Measurements from ENCODE around the gene WWOX. TPM values are rescaled to one million over a fixed set of nuclear protein-coding genes. Genes with fewer than 3 reads are reported as not detected.

The WWOX gene
- total RNA-seq, 1 donor from 2014 or later, result 7.3 TPM

- Histone ChIP-seq H3K9ac (ENCODE audit: low read length) (no peak overlapping the region), H3K4me3 (ENCODE audit: insufficient read depth, low read depth, low read length) (no peak overlapping the region), H3K4me2 (ENCODE audit: low read length) (no peak overlapping the region), H2AFZ (ENCODE audit: low read depth, low read length) (no peak overlapping the region), H3K36me3 (ENCODE audit: insufficient read depth, low read length) (no peaks in the 10 kb centered on the region), H3K9me3 (ENCODE audit: insufficient read depth, low read depth, low read length) (peaks cover 3% of the 10 kb centered on the region), H3K27ac (ENCODE audit: low read depth, low read length) (no peak overlapping the region), H3K79me2 (ENCODE audit: insufficient read depth, low read length) (no peaks in the 10 kb centered on the region), H3K27me3 (ENCODE audit: insufficient read depth, low read length) (no peaks in the 10 kb centered on the region), H4K20me1 (ENCODE audit: insufficient read depth, low read length) (no peaks in the 10 kb centered on the region), H3K4me1 (ENCODE audit: insufficient read depth, low read length) (no peaks in the 10 kb centered on the region)
- no peaks in the 10 kb centered on the region for H3K36me3 Mint-ChIP-seq (ENCODE audit: low read depth, unreplicated experiment)
- FAIRE-seq, result no peak
- H3K27ac Mint-ChIP-seq (ENCODE audit: unreplicated experiment), result no peak overlapping the region
- DNase-seq (ENCODE audit: low read depth), result no peak
- no peaks in the 10 kb centered on the region for H3K4me1 Mint-ChIP-seq (ENCODE audit: low read depth, unreplicated experiment)
- H3K9me3 Mint-ChIP-seq (ENCODE audit: unreplicated experiment), result peaks cover 14% of the 10 kb centered on the region
- H3K27me3 Mint-ChIP-seq (ENCODE audit: low read depth, unreplicated experiment), result no peaks in the 10 kb centered on the region
- TF ChIP-seq EZH2 (IDR thresholded peaks at IDR 0.05; ENCODE audit: insufficient read depth, low read length) (no peak), CTCF (IDR thresholded peaks at IDR 0.05; ENCODE audit: insufficient read depth, low read depth, low read length) (no peak)
- no peak overlapping the region for H3K4me3 Mint-ChIP-seq (ENCODE audit: unreplicated experiment)
Measured at GRCh38 chr16:78396673-78397072, 297.2 kb downstream of the WWOX start.

DNA sequence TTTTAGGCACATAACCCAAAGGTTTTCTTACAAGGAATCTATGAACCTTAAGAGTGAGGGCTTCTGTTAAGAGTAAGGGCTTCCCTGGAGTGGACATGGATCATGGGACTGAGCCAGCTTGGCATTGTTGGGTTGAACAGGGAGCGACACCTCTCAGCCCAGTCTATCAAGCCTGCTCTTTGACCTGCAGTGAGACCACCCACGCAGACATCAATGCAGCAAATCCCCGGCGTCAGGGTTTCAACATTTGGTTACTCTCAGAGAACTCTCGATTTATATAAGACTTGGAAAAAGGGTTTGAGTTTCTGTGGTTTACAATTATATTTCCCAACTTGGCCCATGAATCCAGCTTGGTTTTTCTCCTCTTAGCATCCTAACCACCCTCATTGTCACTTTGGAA is 299.9 kb downstream of the WWOX start:
- H4K20me1 ChIP-seq (ENCODE audit: insufficient read depth, low read length), result no peaks in the 10 kb centered on the region
- no peak overlapping the region for H3K4me2 ChIP-seq (ENCODE audit: low read length)
- no peak overlapping the region for H3K9ac ChIP-seq (ENCODE audit: low read length)
- Mint-ChIP-seq H3K4me1 (ENCODE audit: low read depth, unreplicated experiment) (no peaks in the 10 kb centered on the region), H3K36me3 (ENCODE audit: low read depth, unreplicated experiment) (no peaks in the 10 kb centered on the region), H3K27ac (ENCODE audit: unreplicated experiment) (no peak overlapping the region), H3K4me3 (ENCODE audit: unreplicated experiment) (no peak overlapping the region), H3K27me3 (ENCODE audit: low read depth, unreplicated experiment) (no peaks in the 10 kb centered on the region), H3K9me3 (ENCODE audit: unreplicated experiment) (peaks cover 5% of the 10 kb centered on the region)
- DNase-seq (ENCODE audit: low read depth), result no peak
- no peak overlapping the region for H3K27ac ChIP-seq (ENCODE audit: low read depth, low read length)
- no peak for FAIRE-seq
- H3K4me1 ChIP-seq (ENCODE audit: insufficient read depth, low read length), result no peaks in the 10 kb centered on the region
- no peak overlapping the region for H2AFZ ChIP-seq (ENCODE audit: low read depth, low read length)
- TF ChIP-seq CTCF (IDR thresholded peaks at IDR 0.05; ENCODE audit: insufficient read depth, low read depth, low read length), result no peak
- no peak for TF ChIP-seq EZH2 (IDR thresholded peaks at IDR 0.05; ENCODE audit: insufficient read depth, low read length)
- no peak overlapping the region for H3K4me3 ChIP-seq (ENCODE audit: insufficient read depth, low read depth, low read length)
- H3K27me3 ChIP-seq (ENCODE audit: insufficient read depth, low read length), result no peaks in the 10 kb centered on the region
- H3K79me2 ChIP-seq (ENCODE audit: insufficient read depth, low read length), result no peaks in the 10 kb centered on the region
- H3K9me3 ChIP-seq (ENCODE audit: insufficient read depth, low read depth, low read length), result no peaks in the 10 kb centered on the region
- no peaks in the 10 kb centered on the region for H3K36me3 ChIP-seq (ENCODE audit: insufficient read depth, low read length)

GRCh38 chr16:78402833-78403232 is 303.4 kb downstream of the WWOX start:
- no peaks in the 10 kb centered on the region for H3K27me3 Mint-ChIP-seq (ENCODE audit: low read depth, unreplicated experiment)
- DNase-seq (ENCODE audit: low read depth) (no peak), FAIRE-seq (no peak)
- no peak overlapping the region for H3K4me3 Mint-ChIP-seq (ENCODE audit: unreplicated experiment)
- Histone ChIP-seq H3K27ac (ENCODE audit: low read depth, low read length) (no peak overlapping the region), H3K4me1 (ENCODE audit: insufficient read depth, low read length) (no peaks in the 10 kb centered on the region), H3K4me3 (ENCODE audit: insufficient read depth, low read depth, low read length) (no peak overlapping the region), H3K9ac (ENCODE audit: low read length) (no peak overlapping the region), H3K9me3 (ENCODE audit: insufficient read depth, low read depth, low read length) (no peaks in the 10 kb centered on the region), H3K4me2 (ENCODE audit: low read length) (no peak overlapping the region), H3K36me3 (ENCODE audit: insufficient read depth, low read length) (no peaks in the 10 kb centered on the region), H3K27me3 (ENCODE audit: insufficient read depth, low read length) (no peaks in the 10 kb centered on the region), H2AFZ (ENCODE audit: low read depth, low read length) (no peak overlapping the region), H3K79me2 (ENCODE audit: insufficient read depth, low read length) (no peaks in the 10 kb centered on the region), H4K20me1 (ENCODE audit: insufficient read depth, low read length) (no peaks in the 10 kb centered on the region)
- H3K27ac Mint-ChIP-seq (ENCODE audit: unreplicated experiment), result no peak overlapping the region
- H3K36me3 Mint-ChIP-seq (ENCODE audit: low read depth, unreplicated experiment), result no peaks in the 10 kb centered on the region
- H3K9me3 Mint-ChIP-seq (ENCODE audit: unreplicated experiment), result peaks cover 6% of the 10 kb centered on the region
- no peak for TF ChIP-seq EZH2 (IDR thresholded peaks at IDR 0.05; ENCODE audit: insufficient read depth, low read length)
- TF ChIP-seq CTCF (IDR thresholded peaks at IDR 0.05; ENCODE audit: insufficient read depth, low read depth, low read length), result no peak
- H3K4me1 Mint-ChIP-seq (ENCODE audit: low read depth, unreplicated experiment), result peaks cover 9% of the 10 kb centered on the region
